22Rv1 (cell line): Measurements from ENCODE around the gene GFOD2.

Experiments used
- H3K27ac ChIP-seq: fragments of 450-650 bp; 2 replicates; pipeline ENCODE4 v1.5.1; 2017
- CTCF ChIP-seq: fragments of 450-650 bp; IDR thresholded peaks from 2 replicates; pipeline ENCODE4 v1.5.1; 2017; ENCODE audit warnings: mild to moderate bottlenecking
- ZFX ChIP-seq: fragments of 450-650 bp; IDR thresholded peaks from 2 replicates; pipeline ENCODE4 v1.6.1; 2017; ENCODE audit warnings: antibody characterized with exemption, borderline replicate concordance

Gene GFOD2

GRCh38 chr16:67672306-67672705 is 46.8 kb downstream of the GFOD2 start:
- TF ChIP-seq ZFX (no peak), CTCF (no peak)
- H3K27ac ChIP-seq, result no peak overlapping the region

- TF ChIP-seq CTCF (no peak), ZFX (no peak)
- no peak overlapping the region for H3K27ac ChIP-seq
Observed at GRCh38 chr16:67669499-67670101, 49.5 kb downstream of the GFOD2 start.

GRCh38 chr16:67668495-67669157 is 50.5 kb downstream of the GFOD2 start:
- peak overlapping the region; percentile 80; the same call in 1 of the 2 replicates for H3K27ac ChIP-seq
- TF ChIP-seq CTCF (no peak), ZFX (no peak)

GRCh38 chr16:67667817-67668494 is 51.2 kb downstream of the GFOD2 start:
- H3K27ac ChIP-seq, result peak overlapping the region; percentile 80
- TF ChIP-seq ZFX (no peak), CTCF (peak; percentile 78)

GRCh38 chr16:67667453-67667816 is 51.7 kb downstream of the GFOD2 start:
- TF ChIP-seq CTCF (no peak), ZFX (no peak)
- peak overlapping the region; percentile 80 for H3K27ac ChIP-seq

GRCh38 chr16:67666559-67667452 is 52.3 kb downstream of the GFOD2 start, which contains the start of the genes C16orf86 and ENKD1:
TSS of gene C16orf86 (plus strand) at chr16:67666814. CDS start at chr16:67666971, 157 bp downstream.
TSS of gene ENKD1 (minus strand) at chr16:67666750. CDS start at chr16:67666442, 308 bp downstream.
- H3K27ac ChIP-seq, result peak within 1 kb of the TSS; percentile 80
- no peak for TF ChIP-seq ZFX
- TF ChIP-seq CTCF, result no peak
